ENCODE data around the gene SMYD3.

GRCh38 chr1:245835386-245835785, 671.7 kb downstream of the SMYD3 start:
- no peak for TF ChIP-seq ZNF121 (CRISPR knock-in tag; conservative IDR thresholded peaks at IDR 0.05)
- TF ChIP-seq, protein P1, sequence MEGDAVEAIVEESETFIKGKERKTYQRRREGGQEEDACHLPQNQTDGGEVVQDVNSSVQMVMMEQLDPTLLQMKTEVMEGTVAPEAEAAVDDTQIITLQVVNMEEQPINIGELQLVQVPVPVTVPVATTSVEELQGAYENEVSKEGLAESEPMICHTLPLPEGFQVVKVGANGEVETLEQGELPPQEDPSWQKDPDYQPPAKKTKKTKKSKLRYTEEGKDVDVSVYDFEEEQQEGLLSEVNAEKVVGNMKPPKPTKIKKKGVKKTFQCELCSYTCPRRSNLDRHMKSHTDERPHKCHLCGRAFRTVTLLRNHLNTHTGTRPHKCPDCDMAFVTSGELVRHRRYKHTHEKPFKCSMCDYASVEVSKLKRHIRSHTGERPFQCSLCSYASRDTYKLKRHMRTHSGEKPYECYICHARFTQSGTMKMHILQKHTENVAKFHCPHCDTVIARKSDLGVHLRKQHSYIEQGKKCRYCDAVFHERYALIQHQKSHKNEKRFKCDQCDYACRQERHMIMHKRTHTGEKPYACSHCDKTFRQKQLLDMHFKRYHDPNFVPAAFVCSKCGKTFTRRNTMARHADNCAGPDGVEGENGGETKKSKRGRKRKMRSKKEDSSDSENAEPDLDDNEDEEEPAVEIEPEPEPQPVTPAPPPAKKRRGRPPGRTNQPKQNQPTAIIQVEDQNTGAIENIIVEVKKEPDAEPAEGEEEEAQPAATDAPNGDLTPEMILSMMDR (IDR thresholded peaks at IDR 0.05 in 2 of 3, conservative IDR thresholded peaks at IDR 0.05 in 1 of 3; ENCODE audit: insufficient read depth in 2 of 3, low read depth in 1 of 3, low read length in 3 of 3) = no peak
- TF ChIP-seq, protein P2, sequence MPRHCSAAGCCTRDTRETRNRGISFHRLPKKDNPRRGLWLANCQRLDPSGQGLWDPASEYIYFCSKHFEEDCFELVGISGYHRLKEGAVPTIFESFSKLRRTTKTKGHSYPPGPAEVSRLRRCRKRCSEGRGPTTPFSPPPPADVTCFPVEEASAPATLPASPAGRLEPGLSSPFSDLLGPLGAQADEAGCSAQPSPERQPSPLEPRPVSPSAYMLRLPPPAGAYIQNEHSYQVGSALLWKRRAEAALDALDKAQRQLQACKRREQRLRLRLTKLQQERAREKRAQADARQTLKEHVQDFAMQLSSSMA (CRISPR knock-in tag; IDR thresholded peaks at IDR 0.05) = no peak
- TF ChIP-seq, protein P3, sequence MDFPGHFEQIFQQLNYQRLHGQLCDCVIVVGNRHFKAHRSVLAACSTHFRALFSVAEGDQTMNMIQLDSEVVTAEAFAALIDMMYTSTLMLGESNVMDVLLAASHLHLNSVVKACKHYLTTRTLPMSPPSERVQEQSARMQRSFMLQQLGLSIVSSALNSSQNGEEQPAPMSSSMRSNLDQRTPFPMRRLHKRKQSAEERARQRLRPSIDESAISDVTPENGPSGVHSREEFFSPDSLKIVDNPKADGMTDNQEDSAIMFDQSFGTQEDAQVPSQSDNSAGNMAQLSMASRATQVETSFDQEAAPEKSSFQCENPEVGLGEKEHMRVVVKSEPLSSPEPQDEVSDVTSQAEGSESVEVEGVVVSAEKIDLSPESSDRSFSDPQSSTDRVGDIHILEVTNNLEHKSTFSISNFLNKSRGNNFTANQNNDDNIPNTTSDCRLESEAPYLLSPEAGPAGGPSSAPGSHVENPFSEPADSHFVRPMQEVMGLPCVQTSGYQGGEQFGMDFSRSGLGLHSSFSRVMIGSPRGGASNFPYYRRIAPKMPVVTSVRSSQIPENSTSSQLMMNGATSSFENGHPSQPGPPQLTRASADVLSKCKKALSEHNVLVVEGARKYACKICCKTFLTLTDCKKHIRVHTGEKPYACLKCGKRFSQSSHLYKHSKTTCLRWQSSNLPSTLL (IDR thresholded peaks at IDR 0.05) = no peak
- no peak for TF ChIP-seq HMG20A (CRISPR knock-in tag; conservative IDR thresholded peaks at IDR 0.05)
- TF ChIP-seq EP300 (IDR thresholded peaks at IDR 0.05; ENCODE audit: low read length) = no peak

Data from K562 (cell line).